DND-41 (cell line): ENCODE measurements around the gene PPP1R13B.

Experiments used
- ATAC-seq: fragments of 200-7000 bp; cut with Tn5 transposase; 3 replicates; pipeline ENCODE4 v1.9.1; 2021; ENCODE audit warnings: low read depth; ENCODE audit not compliant: insufficient read depth
- DNase-seq: peaks from one replicate; pipeline ENCODE4 v3.0.0-alpha.2; 2020
- H2AFZ ChIP-seq: 2 replicates; pipeline ENCODE4 v1.6.0; 2012; ENCODE audit warnings: low read depth, low read length
- H3K27ac ChIP-seq: 2 replicates; pipeline ENCODE4 v1.5.1; 2012; ENCODE audit warnings: low read length, inconsistent platforms
- H3K27me3 ChIP-seq: fragments of 200-600 bp; sonication (generic); 2 replicates; pipeline ENCODE4 v1.6.0; 2012; ENCODE audit warnings: low read length, mild to moderate bottlenecking, inconsistent platforms; ENCODE audit not compliant: insufficient read depth, poor library complexity
- H3K36me3 ChIP-seq: 2 replicates; pipeline ENCODE4 v1.5.1; 2012; ENCODE audit warnings: low read length, inconsistent platforms; ENCODE audit not compliant: insufficient read depth
- H3K4me1 ChIP-seq: 2 replicates; pipeline ENCODE4 v1.5.1; 2012; ENCODE audit warnings: mild to moderate bottlenecking, low read length; ENCODE audit not compliant: insufficient read depth
- H3K4me2 ChIP-seq: 2 replicates; pipeline ENCODE4 v1.6.0; 2012; ENCODE audit warnings: mild to moderate bottlenecking, moderate library complexity, low read length, inconsistent platforms; ENCODE audit not compliant: insufficient read depth
- H3K4me3 ChIP-seq, 2 experiments: fragments of 200-600 bp in 1 of 2; shearing (Covaris generic) in 1 of 2; 2 replicates each; pipeline ENCODE4 v1.5.1; 2012 to 2016; ENCODE audit warnings: inconsistent platforms in 2 of 2, low read length in 2 of 2, mild to moderate bottlenecking in 2 of 2, low read depth in 1 of 2, moderate library complexity in 1 of 2
- H3K79me2 ChIP-seq: 2 replicates; pipeline ENCODE4 v1.6.0; 2012; ENCODE audit warnings: low read length, inconsistent platforms; ENCODE audit not compliant: insufficient read depth
- H3K9ac ChIP-seq: 2 replicates; pipeline ENCODE4 v1.6.0; 2012; ENCODE audit warnings: low read depth, mild to moderate bottlenecking, inconsistent platforms, low read length, moderate library complexity
- H3K9me3 ChIP-seq: 2 replicates; pipeline ENCODE4 v1.5.1; 2012; ENCODE audit warnings: low read length, moderate library complexity, mild to moderate bottlenecking, inconsistent platforms; ENCODE audit not compliant: insufficient read depth, severe bottlenecking
- H4K20me1 ChIP-seq: 2 replicates; pipeline ENCODE4 v1.6.0; 2012; ENCODE audit warnings: low read length; ENCODE audit not compliant: insufficient read depth
- EZH2 ChIP-seq: IDR thresholded peaks from 3 replicates; pipeline ENCODE4 v1.6.1; 2012; ENCODE audit warnings: borderline replicate concordance, low read depth, mild to moderate bottlenecking, moderate library complexity, low read length, inconsistent platforms; ENCODE audit not compliant: severe bottlenecking
- TF ChIP-seq, protein P1 (sequence below): IDR thresholded peaks from 2 replicates; pipeline ENCODE4 v1.5.1; 2012; ENCODE audit warnings: borderline replicate concordance, low read length, moderate library complexity, mild to moderate bottlenecking; ENCODE audit not compliant: poor library complexity, severe bottlenecking; ENCODE audit errors: extremely low read depth

The PPP1R13B gene

DNA sequence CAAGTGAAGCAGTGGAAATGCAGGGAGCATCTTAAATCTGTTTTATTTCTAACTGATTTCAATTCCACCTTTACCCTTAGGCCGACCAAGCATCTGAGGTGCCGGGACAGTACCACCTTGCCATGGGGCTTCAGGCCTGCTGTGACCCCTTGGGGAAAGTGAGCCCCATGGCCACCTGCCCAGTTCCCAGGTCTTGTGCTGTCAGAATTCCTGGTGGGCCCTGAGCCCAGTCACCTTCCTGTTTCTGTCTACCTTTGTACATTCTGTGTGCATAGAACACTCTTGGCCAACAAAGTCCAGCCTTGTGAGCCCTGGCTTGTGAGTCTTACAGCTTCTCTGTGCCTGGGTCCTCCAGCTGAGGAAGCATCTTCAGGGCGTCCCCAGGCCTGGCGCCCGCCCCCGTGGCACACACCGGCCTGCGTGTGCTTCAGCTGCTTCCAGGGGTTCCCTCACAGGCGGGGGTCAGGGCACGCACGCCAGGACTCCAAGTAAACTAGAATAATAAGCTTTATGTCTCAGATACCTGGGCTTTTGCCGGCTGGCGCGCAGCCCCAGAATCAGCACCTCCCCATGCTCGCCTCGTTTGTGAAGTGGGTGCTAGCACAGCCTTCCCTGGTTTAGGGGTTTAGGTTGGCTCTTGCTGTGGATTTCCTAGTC is 121.5 kb downstream of the PPP1R13B start:
- H3K9ac ChIP-seq = no peak overlapping the region

DNA sequence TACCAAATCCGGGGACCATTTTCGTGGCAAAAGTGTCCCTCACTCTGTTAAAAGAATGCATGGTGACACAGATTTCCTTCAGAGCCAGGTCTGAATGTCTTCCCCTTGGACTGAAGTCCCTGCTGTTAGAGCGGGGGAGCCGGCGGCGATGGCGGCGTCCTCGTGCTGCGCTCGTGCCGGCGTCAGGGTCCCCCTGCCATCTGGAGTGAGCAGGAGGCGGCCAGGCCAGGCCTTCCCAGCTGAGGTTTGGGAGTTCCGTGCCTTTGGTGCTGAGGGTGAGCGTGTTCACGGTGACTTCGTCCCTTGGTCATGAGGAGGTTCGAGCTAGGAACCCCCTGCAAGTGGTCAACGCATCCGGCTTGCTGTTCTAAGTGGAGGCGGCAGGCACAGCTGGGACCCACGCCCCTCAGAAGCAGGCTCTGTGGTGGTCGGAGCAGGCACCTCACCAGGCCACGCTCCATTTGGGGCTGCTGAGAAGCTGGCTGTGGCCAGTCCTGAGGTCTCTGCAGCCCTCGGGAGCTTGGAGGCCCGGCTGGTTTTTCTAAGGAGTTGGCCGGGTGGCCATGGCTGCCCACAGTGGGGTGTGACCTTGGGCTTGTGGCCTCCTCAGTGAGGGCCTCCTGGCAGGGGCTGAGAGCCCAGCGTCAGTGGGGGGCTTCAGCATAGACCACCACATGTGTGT is 122.2 kb downstream of the PPP1R13B start:
- no peaks in the 10 kb centered on the region for H3K9me3 ChIP-seq
- no peak overlapping the region for H3K4me3 ChIP-seq
- H3K4me1 ChIP-seq = no peaks in the 10 kb centered on the region
- H3K36me3 ChIP-seq = peaks cover 45% of the 10 kb centered on the region
- H3K4me2 ChIP-seq = no peak overlapping the region
- no peak for ATAC-seq
- no peaks in the 10 kb centered on the region for H3K27me3 ChIP-seq
- H4K20me1 ChIP-seq = peaks cover 40% of the 10 kb centered on the region
- H2AFZ ChIP-seq = no peak overlapping the region
- no peak for DNase-seq
- TF ChIP-seq, protein P1, sequence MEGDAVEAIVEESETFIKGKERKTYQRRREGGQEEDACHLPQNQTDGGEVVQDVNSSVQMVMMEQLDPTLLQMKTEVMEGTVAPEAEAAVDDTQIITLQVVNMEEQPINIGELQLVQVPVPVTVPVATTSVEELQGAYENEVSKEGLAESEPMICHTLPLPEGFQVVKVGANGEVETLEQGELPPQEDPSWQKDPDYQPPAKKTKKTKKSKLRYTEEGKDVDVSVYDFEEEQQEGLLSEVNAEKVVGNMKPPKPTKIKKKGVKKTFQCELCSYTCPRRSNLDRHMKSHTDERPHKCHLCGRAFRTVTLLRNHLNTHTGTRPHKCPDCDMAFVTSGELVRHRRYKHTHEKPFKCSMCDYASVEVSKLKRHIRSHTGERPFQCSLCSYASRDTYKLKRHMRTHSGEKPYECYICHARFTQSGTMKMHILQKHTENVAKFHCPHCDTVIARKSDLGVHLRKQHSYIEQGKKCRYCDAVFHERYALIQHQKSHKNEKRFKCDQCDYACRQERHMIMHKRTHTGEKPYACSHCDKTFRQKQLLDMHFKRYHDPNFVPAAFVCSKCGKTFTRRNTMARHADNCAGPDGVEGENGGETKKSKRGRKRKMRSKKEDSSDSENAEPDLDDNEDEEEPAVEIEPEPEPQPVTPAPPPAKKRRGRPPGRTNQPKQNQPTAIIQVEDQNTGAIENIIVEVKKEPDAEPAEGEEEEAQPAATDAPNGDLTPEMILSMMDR = no peak
- no peak for TF ChIP-seq EZH2
- H3K9ac ChIP-seq = no peak overlapping the region
- H3K27ac ChIP-seq = no peak overlapping the region
- H3K79me2 ChIP-seq = peaks cover 57% of the 10 kb centered on the region

More for the DNA sequence above, 121.5 kb downstream of the PPP1R13B start:
- Histone ChIP-seq H3K27ac (no peak overlapping the region), H3K4me3 (no peak overlapping the region), H3K9me3 (no peaks in the 10 kb centered on the region), H4K20me1 (peaks cover 34% of the 10 kb centered on the region), H2AFZ (no peak overlapping the region), H3K79me2 (peaks cover 50% of the 10 kb centered on the region), H3K4me1 (no peaks in the 10 kb centered on the region), H3K27me3 (no peaks in the 10 kb centered on the region), H3K4me2 (no peak overlapping the region), H3K36me3 (peaks cover 52% of the 10 kb centered on the region)
- no peak for TF ChIP-seq EZH2
- TF ChIP-seq, protein P1 = no peak
- no peak for ATAC-seq
- DNase-seq = no peak

DNA sequence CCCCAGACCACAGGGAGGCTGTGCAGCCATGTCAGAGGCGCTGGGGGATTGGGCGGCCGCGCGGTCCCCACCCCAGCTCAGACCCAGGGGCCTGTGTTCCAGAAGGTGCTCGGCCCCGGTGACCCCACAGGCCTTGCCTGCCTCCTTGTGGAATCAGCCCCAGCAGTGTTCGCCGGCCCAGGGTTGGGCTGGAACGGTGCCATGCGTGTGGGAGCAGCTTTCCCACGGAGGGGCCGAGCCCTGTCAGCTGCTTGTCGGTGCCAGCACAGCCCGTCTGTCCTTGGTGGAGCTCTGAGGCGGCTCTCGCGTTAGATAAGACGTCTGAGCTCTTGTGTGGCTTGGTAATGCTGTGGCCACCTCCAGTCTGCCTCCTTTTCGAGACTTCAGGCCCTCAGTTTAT is 123.3 kb downstream of the PPP1R13B start:
- H3K9ac ChIP-seq = no peak overlapping the region
- H3K36me3 ChIP-seq = peaks cover 35% of the 10 kb centered on the region
- ATAC-seq (no peak), DNase-seq (no peak)
- no peaks in the 10 kb centered on the region for H3K9me3 ChIP-seq
- H3K4me3 ChIP-seq = no peak overlapping the region
- H3K27ac ChIP-seq = no peak overlapping the region
- TF ChIP-seq, protein P1 = no peak
- no peak for TF ChIP-seq EZH2
- no peak overlapping the region for H2AFZ ChIP-seq
- H4K20me1 ChIP-seq = peaks cover 47% of the 10 kb centered on the region
- no peak overlapping the region for H3K4me2 ChIP-seq
- no peaks in the 10 kb centered on the region for H3K27me3 ChIP-seq
- peaks cover 65% of the 10 kb centered on the region for H3K79me2 ChIP-seq
- no peaks in the 10 kb centered on the region for H3K4me1 ChIP-seq

DNA sequence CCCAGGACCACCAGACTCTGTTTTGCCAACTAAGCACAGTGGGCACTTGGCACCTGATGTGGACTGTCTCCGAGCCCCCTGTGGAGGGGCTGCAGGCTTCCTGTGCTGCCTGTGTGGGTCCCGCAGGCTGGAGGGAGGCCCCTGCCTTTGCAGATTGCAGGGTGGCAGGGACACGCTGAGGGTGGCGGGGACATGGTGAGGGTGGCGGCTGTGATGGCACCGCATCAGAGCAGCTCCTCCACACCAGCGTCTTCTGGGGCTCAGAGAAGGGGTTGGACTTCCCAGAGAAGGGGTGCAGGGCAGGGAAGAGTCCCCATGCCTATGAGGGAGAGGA is 123.7 kb downstream of the PPP1R13B start:
- H3K79me2 ChIP-seq = peaks cover 67% of the 10 kb centered on the region
- no peak overlapping the region for H3K4me2 ChIP-seq
- H3K9ac ChIP-seq = no peak overlapping the region
- no peak overlapping the region for H2AFZ ChIP-seq
- DNase-seq = no peak
- H3K4me1 ChIP-seq = peaks cover under 1% of the 10 kb centered on the region; the same call in 1 of the 2 replicates
- no peak overlapping the region for H3K27ac ChIP-seq
- peaks cover 31% of the 10 kb centered on the region for H3K36me3 ChIP-seq
- H3K4me3 ChIP-seq = no peak overlapping the region
- H3K27me3 ChIP-seq = no peaks in the 10 kb centered on the region
- no peak for ATAC-seq
- H4K20me1 ChIP-seq = peaks cover 49% of the 10 kb centered on the region
- H3K9me3 ChIP-seq = no peaks in the 10 kb centered on the region
- no peak for TF ChIP-seq EZH2
- TF ChIP-seq, protein P1 = no peak
